IMR-90 (cell line): Measurements from ENCODE around the gene TAGAP. TPM values are rescaled to one million over a fixed set of nuclear protein-coding genes. Genes with fewer than 3 reads are reported as not detected.

Source experiments
- ATAC-seq: fragments of 200-7000 bp; cut with Tn5 transposase; 2 replicates; pipeline ENCODE4 v1.9.1; 2020; ENCODE audit warnings: low read depth, mild to moderate bottlenecking, moderate library complexity
- BruUV-seq: library from RNA; stranded (reverse); fragments of 400-500 nt; replicated peaks from 2 replicates; lab custom pipeline; 2021; lab: Mats Ljungman, UMichigan
- CTCF ChIA-PET: fragments of 300-600 bp; formaldehyde crosslinking; extraction: SDS; loops from one replicate; lab custom pipeline; 2021; ENCODE audit warnings: antibody characterized with exemption; lab: Yijun Ruan, JAX
- POLR2A ChIA-PET: fragments of 300-600 bp; sonication (Branson Sonifier 250); formaldehyde crosslinking; loops from one replicate; lab custom pipeline; 2022; ENCODE audit warnings: antibody characterized with exemption; ENCODE audit not compliant: unreplicated experiment; lab: Charles Lee
- DNase-seq: peaks from one replicate; pipeline ENCODE4 v3.0.0; 2013
- H2AFZ ChIP-seq: replicated peaks from 2 replicates; pipeline ENCODE3; 2013; ENCODE audit warnings: low read length, mild to moderate bottlenecking; ENCODE audit not compliant: poor library complexity
- H2AK5ac ChIP-seq: 2 replicates; pipeline ENCODE4 v1.6.1; 2013; ENCODE audit warnings: low read depth, low read length, inconsistent platforms
- H2AK9ac ChIP-seq: replicated peaks from 2 replicates; pipeline ENCODE3; 2013; ENCODE audit warnings: mild to moderate bottlenecking, low read depth, low read length, moderate library complexity; ENCODE audit not compliant: poor library complexity
- H2BK120ac ChIP-seq: 2 replicates; pipeline ENCODE4 v1.6.1; 2013; ENCODE audit warnings: low read depth, low read length, inconsistent platforms
- H2BK15ac ChIP-seq: 3 replicates; pipeline ENCODE4 v1.6.1; 2013; ENCODE audit warnings: low read depth, low read length, inconsistent platforms
- H2BK20ac ChIP-seq: 2 replicates; pipeline ENCODE4 v1.6.1; 2013; ENCODE audit warnings: low read depth, mild to moderate bottlenecking, inconsistent platforms, low read length, moderate library complexity
- H2BK5ac ChIP-seq: 2 replicates; pipeline ENCODE4 v1.6.1; 2013; ENCODE audit warnings: mild to moderate bottlenecking, low read depth, low read length, inconsistent platforms; ENCODE audit not compliant: poor library complexity, severe bottlenecking
- H3K14ac ChIP-seq: replicated peaks from 2 replicates; pipeline ENCODE4 v1.6.1; 2013; ENCODE audit warnings: low read depth, low read length, inconsistent platforms
- H3K18ac ChIP-seq: 2 replicates; pipeline ENCODE4 v1.6.1; 2013; ENCODE audit warnings: low read depth, low read length, control low read depth
- H3K23ac ChIP-seq: 2 replicates; pipeline ENCODE4 v1.6.1; 2013; ENCODE audit warnings: low read depth, low read length, inconsistent platforms
- H3K27ac ChIP-seq: 2 replicates; pipeline ENCODE4 v1.5.1; 2013; ENCODE audit warnings: mild to moderate bottlenecking, control low read depth, low read length; ENCODE audit not compliant: insufficient read depth
- H3K27me3 ChIP-seq: 2 replicates; pipeline ENCODE4 v1.6.1; 2013; ENCODE audit warnings: low read length; ENCODE audit not compliant: control insufficient read depth, insufficient read depth
- H3K36me3 ChIP-seq: 2 replicates; pipeline ENCODE4 v1.6.1; 2013; ENCODE audit warnings: low read length, mixed read lengths; ENCODE audit not compliant: control insufficient read depth, insufficient read depth
- H3K4ac ChIP-seq: 2 replicates; pipeline ENCODE4 v1.6.1; 2013; ENCODE audit warnings: low read depth, low read length, inconsistent platforms
- H3K4me1 ChIP-seq: 2 replicates; pipeline ENCODE4 v1.6.1; 2013; ENCODE audit warnings: low read length, mixed read lengths; ENCODE audit not compliant: control insufficient read depth, insufficient read depth
- H3K4me2 ChIP-seq: 2 replicates; pipeline ENCODE4 v1.6.1; 2013; ENCODE audit warnings: low read depth, mild to moderate bottlenecking, control low read depth, low read length, moderate library complexity
- H3K4me3 ChIP-seq: 2 replicates; pipeline ENCODE4 v1.5.1; 2013; ENCODE audit warnings: low read depth, mild to moderate bottlenecking, control low read depth, low read length, moderate library complexity; ENCODE audit not compliant: insufficient read depth
- H3K56ac ChIP-seq: 2 replicates; pipeline ENCODE4 v1.6.1; 2013; ENCODE audit warnings: low read length, inconsistent platforms; ENCODE audit not compliant: insufficient read depth; ENCODE audit errors: extremely low read depth
- H3K79me1 ChIP-seq, 2 experiments: 2 replicates each; pipeline ENCODE4 v1.6.1; 2013; ENCODE audit warnings: low read length in 2 of 2, inconsistent platforms in 1 of 2, low read depth in 1 of 2
- H3K9ac ChIP-seq: 2 replicates; pipeline ENCODE4 v1.6.1; 2013; ENCODE audit warnings: low read depth, low read length, control low read depth
- H3K9me1 ChIP-seq: 2 replicates; pipeline ENCODE4 v1.6.1; 2013; ENCODE audit warnings: low read length, inconsistent platforms; ENCODE audit not compliant: insufficient read depth
- H3K9me3 ChIP-seq: 2 replicates; pipeline ENCODE4 v1.6.1; 2013; ENCODE audit warnings: low read length; ENCODE audit not compliant: control insufficient read depth, insufficient read depth
- H4K20me1 ChIP-seq: 2 replicates; pipeline ENCODE4 v1.6.1; 2013; ENCODE audit warnings: low read length, inconsistent platforms; ENCODE audit not compliant: insufficient read depth
- H4K5ac ChIP-seq: 2 replicates; pipeline ENCODE4 v1.6.1; 2013; ENCODE audit warnings: mild to moderate bottlenecking, low read depth, low read length, control low read depth
- H4K8ac ChIP-seq, 2 experiments: 2 replicates each; pipeline ENCODE4 v1.6.1; 2013; ENCODE audit warnings: low read depth in 2 of 2, low read length in 2 of 2, control low read depth in 1 of 2, inconsistent platforms in 1 of 2
- H4K91ac ChIP-seq: 2 replicates; pipeline ENCODE4 v1.6.1; 2013; ENCODE audit warnings: low read depth, low read length, inconsistent platforms; ENCODE audit not compliant: insufficient read depth
- CHD1 ChIP-seq: IDR thresholded peaks from 2 replicates; pipeline ENCODE4 v1.6.1; 2012; ENCODE audit warnings: low read depth, low read length, improper control_type of control experiment
- FOS ChIP-seq: fragments of 150-350 bp; IDR thresholded peaks from 2 replicates; pipeline ENCODE4 v1.6.1; 2016; ENCODE audit warnings: low read depth, low read length
- MAFK ChIP-seq: IDR thresholded peaks from 2 replicates; pipeline ENCODE4 v1.6.1; 2012; ENCODE audit warnings: low read depth, low read length, improper control_type of control experiment
- NFE2L2 ChIP-seq: fragments of 150-350 bp; IDR thresholded peaks from 2 replicates; pipeline ENCODE4 v1.6.1; 2016; ENCODE audit warnings: low read depth, mild to moderate bottlenecking, low read length
- RAD21 ChIP-seq: IDR thresholded peaks from 2 replicates; pipeline ENCODE4 v1.6.1; 2012; ENCODE audit warnings: low read length, improper control_type of control experiment
- RCOR1 ChIP-seq: IDR thresholded peaks from 2 replicates; pipeline ENCODE4 v1.6.1; 2012; ENCODE audit warnings: mild to moderate bottlenecking, low read length, improper control_type of control experiment; ENCODE audit not compliant: insufficient replicate concordance
- WGBS, 2 experiments: methylation state at CpG; one replicate each; pipeline versions ENCODE4 v1.1.5 to v1.1.7; 2013; ENCODE audit warnings: missing lambda C conversion rate in 2 of 2; ENCODE audit not compliant: insufficient read length in 1 of 2; ENCODE audit errors: extremely low coverage in 2 of 2; 5-methylcytosine and 5-hydroxymethylcytosine counted together
- dilution Hi-C: fragments of 300-500 bp; cut with HindIII; formaldehyde crosslinking; loops from one replicate; pipeline ENCODE4 v1.14.3; 2018; ENCODE audit warnings: low sequenced_read_pairs; ENCODE audit not compliant: unreplicated experiment
- in situ Hi-C: fragments of 300-500 bp; cut with MboI; formaldehyde crosslinking; loops from 3 replicates; pipeline ENCODE4 v1.14.3; 2019; ENCODE audit warnings: low sequenced_read_pairs, inconsistent platforms, mixed read lengths
- intact Hi-C: fragments of 100-400 bp; cut with micrococcal nuclease; formaldehyde crosslinking; loops from 2 replicates; pipeline ENCODE4 v1.10.0; 2022
- polyA plus RNA-seq, 3 experiments: library from polyadenylated mRNA; depleted of rRNA; stranded (reverse); fragments of >200 nt; gene quantifications; 2 replicates each; pipeline ENCODE4 v1.2.3, GENCODE V29; 2012; ENCODE audit warnings: low replicate concordance in 1 of 3
- total RNA-seq: library from RNA; depleted of rRNA; stranded (reverse); fragments of >200 nt; gene quantifications from 2 replicates; pipeline ENCODE4 v1.2.3, GENCODE V29; 2012

The TAGAP gene
- total and polyA plus RNA-seq, 2 of the 4 experiments (the other 2 are of a cell fraction): not detected

- ChIA-PET CTCF (no interaction called here), POLR2A (no interaction called here)
- H3K4me2 ChIP-seq: no peak overlapping the region
- no peak overlapping the region for H2BK20ac ChIP-seq
- no peaks in the 10 kb centered on the region for H4K20me1 ChIP-seq
- no peaks in the 10 kb centered on the region for H3K9me1 ChIP-seq
- H3K9me3 ChIP-seq: no peaks in the 10 kb centered on the region
- H3K4me1 ChIP-seq: peaks cover 4% of the 10 kb centered on the region; the same call in 1 of the 2 replicates
- peak; percentile 61 for DNase-seq
- no peak for TF ChIP-seq NFE2L2
- no peak for TF ChIP-seq FOS
- TF ChIP-seq RCOR1: no peak
- no peak for TF ChIP-seq MAFK
- TF ChIP-seq CHD1: no peak
- TF ChIP-seq RAD21: no peak
- H3K27me3 ChIP-seq: no peaks in the 10 kb centered on the region
- peak overlapping the region; percentile 80 for H2AFZ ChIP-seq
- no peaks in the 10 kb centered on the region for H3K36me3 ChIP-seq
- no peak overlapping the region for H3K9ac ChIP-seq
- no peak overlapping the region for H3K23ac ChIP-seq
- H3K4me3 ChIP-seq: no peak overlapping the region
- dilution Hi-C loops: no loop called here
- peak overlapping the region; percentile 36 for H2BK5ac ChIP-seq
- 59% methylated on average over 6 of the region's 12 CpGs; no CpG with 5 or more reads in 1 of the 2 experiments for WGBS, 2 experiments
- H2BK15ac ChIP-seq: no peak overlapping the region
- intact Hi-C loops: no loop called here
- no peak overlapping the region for H3K27ac ChIP-seq
- H2BK120ac ChIP-seq: no peak overlapping the region
- H2AK9ac ChIP-seq: no peak overlapping the region
- ATAC-seq: no peak
- H4K8ac ChIP-seq: peak overlapping the region in 1 of 2 experiments; percentile 38; a peak in 1 of 4 replicates
- peak overlapping the region; percentile 23; the same call in 1 of the 2 replicates for H4K5ac ChIP-seq
- peaks cover 2 to 7% of the 10 kb centered on the region in 2 experiments; a peak in 2 of 4 replicates for H3K79me1 ChIP-seq
- H3K4ac ChIP-seq: no peak overlapping the region
- H3K14ac ChIP-seq: 0 out of 2 replicates have a peak overlapping the region, but pooled peaks have one; percentile 9
- peak overlapping the region; percentile 42; the same call in 1 of the 2 replicates for H4K91ac ChIP-seq
- no peak overlapping the region for H3K18ac ChIP-seq
- H2AK5ac ChIP-seq: peak overlapping the region; percentile 58; the same call in 1 of the 2 replicates
- H3K56ac ChIP-seq: no peak overlapping the region
- in situ Hi-C loops: no loop called here
- no TSS peak for BruUV-seq
Measured at GRCh38 chr6:159002432-159003155, 42.2 kb downstream of the TAGAP start.
